Suprapubic skin (tissue), 3 donors: ENCODE data around the gene USP22.

Source experiments
- POLR2A ChIP-seq, 2 donors: fragments of 450-650 bp; IDR thresholded peaks; one replicate each; pipeline ENCODE4 v1.6.1; 2017; ENCODE audit warnings: antibody characterized with exemption in 2 of 2, mild to moderate bottlenecking in 2 of 2, moderate library complexity in 2 of 2
- TF ChIP-seq, protein P1 (sequence below), 2 donors: fragments of 200-600 bp in 1 of 2; fragments of 450-650 bp in 1 of 2; sonication (generic) in 1 of 2; IDR thresholded peaks; one replicate each; pipeline ENCODE4 v1.5.1; 2016 to 2019; ENCODE audit warnings: antibody characterized with exemption in 2 of 2, mild to moderate bottlenecking in 1 of 2, moderate library complexity in 1 of 2

DNA sequence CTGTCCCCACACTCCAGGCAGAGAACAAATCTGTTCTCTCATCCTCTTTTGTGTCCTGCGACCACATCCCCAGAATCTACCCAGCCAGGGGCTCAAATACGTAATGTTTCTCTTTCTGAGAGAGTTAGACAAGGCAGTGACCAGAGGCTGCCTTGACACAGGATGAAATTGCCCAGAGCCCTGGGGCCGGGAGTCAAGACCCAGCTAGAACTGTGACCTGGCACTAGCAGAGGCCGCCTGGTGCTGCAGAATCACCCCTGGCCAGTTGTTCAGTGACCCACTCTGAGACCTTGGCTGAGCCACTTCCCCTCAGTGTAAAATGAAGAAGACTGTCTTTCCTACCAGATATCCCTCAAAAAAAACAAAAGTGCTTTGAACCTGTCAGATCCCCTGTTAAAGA lies 72.5 kb downstream of the USP22 start:
- TF ChIP-seq POLR2A (IDR thresholded peaks at IDR 0.05) = no peak
- TF ChIP-seq, protein P1, sequence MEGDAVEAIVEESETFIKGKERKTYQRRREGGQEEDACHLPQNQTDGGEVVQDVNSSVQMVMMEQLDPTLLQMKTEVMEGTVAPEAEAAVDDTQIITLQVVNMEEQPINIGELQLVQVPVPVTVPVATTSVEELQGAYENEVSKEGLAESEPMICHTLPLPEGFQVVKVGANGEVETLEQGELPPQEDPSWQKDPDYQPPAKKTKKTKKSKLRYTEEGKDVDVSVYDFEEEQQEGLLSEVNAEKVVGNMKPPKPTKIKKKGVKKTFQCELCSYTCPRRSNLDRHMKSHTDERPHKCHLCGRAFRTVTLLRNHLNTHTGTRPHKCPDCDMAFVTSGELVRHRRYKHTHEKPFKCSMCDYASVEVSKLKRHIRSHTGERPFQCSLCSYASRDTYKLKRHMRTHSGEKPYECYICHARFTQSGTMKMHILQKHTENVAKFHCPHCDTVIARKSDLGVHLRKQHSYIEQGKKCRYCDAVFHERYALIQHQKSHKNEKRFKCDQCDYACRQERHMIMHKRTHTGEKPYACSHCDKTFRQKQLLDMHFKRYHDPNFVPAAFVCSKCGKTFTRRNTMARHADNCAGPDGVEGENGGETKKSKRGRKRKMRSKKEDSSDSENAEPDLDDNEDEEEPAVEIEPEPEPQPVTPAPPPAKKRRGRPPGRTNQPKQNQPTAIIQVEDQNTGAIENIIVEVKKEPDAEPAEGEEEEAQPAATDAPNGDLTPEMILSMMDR (IDR thresholded peaks at IDR 0.05) = no peak
